ENCODE results near the gene PDHB.

GRCh38 chr3:58478781-58479180 is 45.1 kb upstream of the PDHB start:
- no peak for TF ChIP-seq CTCF (IDR thresholded peaks at IDR 0.05)
- no peak for TF ChIP-seq ZFX (IDR thresholded peaks at IDR 0.05; ENCODE audit: borderline replicate concordance)
